HG02981 (cell line): ENCODE results near the gene RPS5.

Experiments
- ATAC-seq: cut with Tn5 transposase; IDR thresholded peaks from one replicate; pipeline ENCODE4 v1.9.1; 2021; ENCODE audit warnings: mild to moderate bottlenecking, moderate library complexity; ENCODE audit not compliant: unreplicated experiment

RPS5 gene

DNA sequence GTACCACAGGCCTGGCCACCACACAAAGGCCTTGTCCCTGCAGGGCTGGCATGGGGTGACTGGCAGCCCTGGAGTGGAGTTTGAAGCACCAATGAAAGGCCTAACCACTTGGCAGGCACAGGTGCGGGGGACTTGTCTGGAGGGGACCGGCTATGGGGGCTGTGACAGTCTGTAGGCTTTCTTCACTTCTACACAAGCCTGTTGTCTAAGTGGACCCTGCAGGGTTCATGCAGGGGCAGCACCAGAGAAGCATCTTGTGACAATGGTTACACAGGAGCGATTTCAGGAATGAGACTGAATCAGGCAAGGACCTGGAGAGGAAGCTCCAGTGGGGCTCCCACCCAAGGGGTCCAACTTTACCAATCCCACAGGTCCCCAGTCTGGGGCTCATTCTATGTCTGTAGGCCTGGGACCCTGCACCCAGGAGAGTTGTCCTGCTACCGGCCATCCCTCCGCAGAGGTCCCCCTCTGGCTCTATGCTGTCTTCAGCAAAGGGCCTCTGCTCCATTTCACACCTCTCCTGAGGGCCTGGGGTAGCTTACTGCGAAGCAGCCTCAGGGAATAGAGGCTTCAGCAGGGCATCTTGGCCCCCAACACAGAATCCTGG lies 4.0 kb upstream of the RPS5 start:
- ATAC-seq: no peak

- ATAC-seq: no peak
Measured at GRCh38 chr19:58385313-58385890, 1.7 kb upstream of the RPS5 start.

DNA sequence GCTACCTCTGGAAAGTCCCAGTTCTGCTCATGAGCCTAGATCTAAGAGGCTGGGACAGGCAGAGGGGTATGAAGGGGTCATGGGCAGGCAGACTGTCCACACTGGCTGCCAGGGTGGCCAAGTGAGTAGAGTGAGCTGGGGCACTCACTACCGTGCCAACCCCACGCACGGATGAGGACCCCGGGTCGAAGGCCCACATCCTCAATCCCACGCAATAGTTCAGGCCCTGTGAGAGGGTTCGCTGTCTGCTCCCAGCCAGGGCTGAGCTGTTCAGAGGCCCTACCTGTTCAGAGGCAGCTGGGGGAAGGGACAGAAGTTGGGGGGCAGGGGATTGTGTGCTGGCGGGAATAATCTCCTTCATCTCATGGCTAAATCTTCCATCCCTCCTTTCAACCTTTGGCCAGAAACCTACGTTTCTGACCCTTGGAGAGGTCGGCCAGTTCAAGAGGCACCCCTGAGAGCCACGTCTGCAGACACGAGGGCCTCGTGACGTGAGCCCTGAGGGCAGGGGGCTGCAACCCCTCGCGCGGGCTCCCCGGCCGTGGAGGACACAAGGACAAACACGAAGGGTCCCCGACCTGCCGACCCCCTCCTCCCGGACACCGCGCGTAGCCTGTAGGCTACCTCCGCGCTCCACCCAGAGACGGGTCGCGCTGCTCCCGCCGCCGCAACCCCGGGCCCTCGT lies 1.0 kb upstream of the RPS5 start:
- no peak for ATAC-seq

- no peak for ATAC-seq
Measured at GRCh38 chr19:58387338-58388174, 487 bp downstream of the RPS5 start.

DNA sequence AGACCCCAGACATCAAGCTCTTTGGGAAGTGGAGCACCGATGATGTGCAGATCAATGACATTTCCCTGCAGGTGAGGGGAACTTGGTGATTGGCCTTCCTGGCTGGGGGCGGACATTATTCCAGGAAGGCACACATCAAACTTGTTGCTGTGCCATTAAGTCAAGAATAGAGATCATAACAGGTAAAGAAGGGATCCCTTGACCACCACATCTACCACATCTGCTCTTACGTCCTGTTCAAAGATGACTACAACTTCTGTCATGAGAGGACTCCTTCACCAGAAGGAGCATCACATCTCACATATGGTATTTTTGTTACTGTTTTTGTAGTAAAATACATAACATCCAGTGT lies 1.1 kb downstream of the RPS5 start:
- no peak for ATAC-seq

- ATAC-seq: no peak
Measured at GRCh38 chr19:58392945-58393724, 6.1 kb downstream of the RPS5 start.

DNA sequence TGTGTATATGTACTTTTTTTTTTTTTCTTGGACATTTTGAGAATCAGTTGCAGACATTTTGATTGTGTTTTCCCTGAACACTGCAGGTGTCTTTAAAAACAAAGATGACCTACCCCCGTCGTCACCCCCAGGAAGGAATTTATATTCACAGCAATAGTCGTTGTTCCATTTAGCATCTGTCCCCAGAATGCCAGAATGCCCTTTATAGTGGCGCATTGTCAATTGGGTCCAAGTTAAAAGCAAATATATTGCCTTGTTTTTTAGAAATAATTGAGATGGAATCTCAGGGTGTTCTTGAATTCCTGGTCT lies 6.6 kb downstream of the RPS5 start:
- ATAC-seq: no peak

DNA sequence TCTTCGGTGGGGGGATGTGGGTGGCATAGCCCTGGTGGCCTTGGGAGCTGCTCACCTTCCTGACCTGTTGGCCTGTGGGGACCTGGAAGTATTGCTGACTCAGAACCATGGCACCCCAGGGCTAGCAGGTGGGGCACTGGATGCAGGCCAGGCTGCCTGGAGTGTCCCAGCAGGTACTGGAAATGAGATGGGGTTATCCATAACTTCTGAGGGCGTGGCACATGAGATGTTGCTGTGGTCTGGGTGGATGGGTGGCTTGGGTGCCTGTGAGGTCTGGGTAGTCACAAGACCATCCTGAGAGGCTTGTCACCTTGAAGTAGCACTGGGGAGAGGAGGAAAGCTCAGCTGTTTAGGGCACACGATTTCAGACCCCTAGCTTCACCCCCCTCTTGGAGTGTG lies 7.8 kb downstream of the RPS5 start:
- no peak for ATAC-seq

DNA sequence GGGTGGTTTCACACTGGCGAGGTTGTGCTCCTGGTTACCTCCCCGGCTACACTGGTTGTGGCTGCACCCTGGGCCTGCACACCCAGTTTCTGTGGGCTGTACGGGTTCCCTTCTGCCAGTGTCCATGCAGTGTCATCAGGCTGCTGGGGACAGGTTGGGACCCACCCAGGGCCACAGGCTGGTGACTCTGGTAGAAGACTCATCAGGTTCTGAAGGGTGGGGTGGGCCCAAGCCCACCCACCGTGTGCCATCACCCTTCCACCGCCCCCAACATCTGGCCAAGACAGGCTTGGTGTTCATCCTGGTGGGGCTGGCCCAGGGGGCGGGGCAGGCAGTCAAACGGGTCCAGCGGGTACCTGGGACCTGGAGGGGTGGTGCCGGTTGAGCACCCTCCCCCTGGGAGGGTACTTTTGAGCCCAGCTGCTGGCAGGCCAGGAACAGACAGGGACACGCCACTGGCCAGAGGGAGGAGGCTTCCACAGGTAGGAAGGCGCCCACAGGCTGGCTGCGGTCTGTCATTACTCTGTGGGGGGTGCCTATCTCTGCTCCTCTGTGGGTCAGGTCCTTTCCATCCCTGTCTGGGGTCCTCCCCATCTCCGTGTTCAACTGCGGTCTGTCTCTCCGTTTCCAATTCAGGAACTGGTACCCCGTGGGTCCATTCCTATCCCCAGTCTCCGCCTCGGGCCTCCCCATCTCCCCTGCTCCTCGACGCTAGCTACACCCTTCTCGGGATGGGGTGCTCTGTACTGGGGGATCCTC lies 8.3 kb downstream of the RPS5 start, which contains the start of gene RNF225:
Gene RNF225 (plus strand): TSS at position 437 of the 759 bp plus-strand sequence. CDS start 434 bp downstream, outside the sequence.
- no peak for ATAC-seq

- no peak for ATAC-seq
Measured at GRCh38 chr19:58395979-58396627, 9.0 kb downstream of the RPS5 start.

DNA sequence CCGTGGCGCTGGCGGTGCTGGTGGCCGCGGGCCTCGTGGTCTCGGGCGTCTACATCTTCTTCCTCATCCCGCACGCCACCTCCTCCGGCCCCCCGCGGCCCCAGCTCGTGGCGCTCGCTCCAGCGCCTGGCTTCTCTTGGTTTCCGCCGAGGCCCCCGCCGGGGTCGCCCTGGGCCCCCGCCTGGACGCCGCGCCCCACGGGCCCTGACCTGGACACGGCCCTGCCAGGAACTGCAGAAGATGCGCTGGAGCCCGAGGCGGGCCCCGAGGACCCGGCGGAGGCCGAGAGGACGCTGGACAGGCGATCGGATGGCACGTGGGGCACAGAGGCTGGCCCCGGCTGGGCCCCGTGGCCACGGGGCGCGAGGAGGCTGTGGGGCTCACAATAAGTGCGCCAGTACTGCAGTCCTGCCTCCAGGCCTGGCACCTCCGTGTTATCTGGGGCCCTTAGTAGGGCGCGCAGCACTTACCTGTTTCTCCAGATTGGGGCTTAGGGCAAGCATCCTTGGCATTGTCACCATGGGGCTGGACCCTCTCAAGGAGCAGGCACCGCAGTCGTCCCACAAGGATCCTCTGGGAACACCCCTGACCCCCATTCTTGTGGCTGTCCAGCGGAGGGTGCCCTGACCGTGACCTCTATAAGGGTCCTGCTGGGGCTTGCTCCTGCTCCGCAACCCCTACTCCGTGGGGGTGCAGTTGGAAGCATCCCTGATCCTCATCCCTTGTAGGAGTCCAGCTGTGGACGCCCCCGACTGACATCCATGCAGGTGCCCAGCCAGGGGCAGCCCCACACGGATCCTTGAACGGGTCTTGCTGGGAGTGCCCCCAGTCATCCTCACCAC lies 9.8 kb downstream of the RPS5 start:
- ATAC-seq: no peak

- no peak for ATAC-seq
Measured at GRCh38 chr19:58397533-58398037, 10.5 kb downstream of the RPS5 start.

GRCh38 chr19:58398087-58398486 lies 11.0 kb downstream of the RPS5 start:
- no peak for ATAC-seq

DNA sequence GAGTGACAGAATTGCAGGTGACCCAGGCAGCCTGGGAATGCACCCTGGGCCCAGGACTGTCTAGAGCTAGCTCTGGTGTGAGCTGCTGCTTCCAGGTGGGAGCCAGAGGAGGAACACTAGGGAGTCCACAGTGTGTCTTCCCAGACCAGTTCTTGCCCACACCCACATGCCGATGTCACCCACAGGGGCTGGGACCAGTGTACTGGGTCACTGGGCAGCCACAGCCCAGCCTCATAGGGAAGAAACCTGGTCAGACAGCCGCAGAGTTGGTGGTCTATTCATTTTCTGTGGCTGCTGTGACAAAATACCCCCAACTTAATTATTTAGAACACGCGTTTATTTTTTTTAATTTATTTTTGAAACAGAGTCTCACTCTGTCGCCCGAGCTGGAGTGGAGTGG lies 11.5 kb downstream of the RPS5 start:
- ATAC-seq: no peak

- no peak for ATAC-seq
Measured at GRCh38 chr19:58399903-58400302, 12.8 kb downstream of the RPS5 start.

DNA sequence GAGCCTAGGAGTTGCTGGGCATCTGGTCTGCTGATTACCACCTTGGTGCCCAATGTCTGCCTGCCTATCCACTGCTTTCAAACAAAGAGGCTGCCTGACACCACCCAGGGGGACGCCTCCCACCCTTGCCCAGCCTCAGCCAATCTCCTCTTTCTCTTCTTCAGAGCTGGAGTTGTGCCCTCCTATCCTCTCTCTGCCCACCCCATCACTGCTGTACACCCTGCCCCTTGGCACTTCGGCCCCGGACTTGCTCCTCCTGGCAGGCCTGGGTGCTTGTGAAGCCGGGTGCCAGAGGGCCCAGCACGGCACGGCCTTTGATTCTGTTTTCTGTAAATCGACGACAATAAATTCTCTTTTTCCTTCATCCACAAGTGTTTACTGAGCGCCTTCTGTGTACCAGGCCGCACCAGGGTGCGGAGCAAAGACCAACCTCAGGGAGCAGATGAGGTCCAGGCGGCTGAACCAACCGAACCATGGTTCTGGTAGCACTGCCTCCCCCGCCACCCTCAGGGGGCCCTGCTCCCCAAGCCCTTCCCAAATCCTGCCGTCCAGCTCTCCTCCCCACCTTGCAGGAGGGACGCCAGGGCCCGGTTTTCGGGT lies 13.3 kb downstream of the RPS5 start:
- ATAC-seq: no peak

DNA sequence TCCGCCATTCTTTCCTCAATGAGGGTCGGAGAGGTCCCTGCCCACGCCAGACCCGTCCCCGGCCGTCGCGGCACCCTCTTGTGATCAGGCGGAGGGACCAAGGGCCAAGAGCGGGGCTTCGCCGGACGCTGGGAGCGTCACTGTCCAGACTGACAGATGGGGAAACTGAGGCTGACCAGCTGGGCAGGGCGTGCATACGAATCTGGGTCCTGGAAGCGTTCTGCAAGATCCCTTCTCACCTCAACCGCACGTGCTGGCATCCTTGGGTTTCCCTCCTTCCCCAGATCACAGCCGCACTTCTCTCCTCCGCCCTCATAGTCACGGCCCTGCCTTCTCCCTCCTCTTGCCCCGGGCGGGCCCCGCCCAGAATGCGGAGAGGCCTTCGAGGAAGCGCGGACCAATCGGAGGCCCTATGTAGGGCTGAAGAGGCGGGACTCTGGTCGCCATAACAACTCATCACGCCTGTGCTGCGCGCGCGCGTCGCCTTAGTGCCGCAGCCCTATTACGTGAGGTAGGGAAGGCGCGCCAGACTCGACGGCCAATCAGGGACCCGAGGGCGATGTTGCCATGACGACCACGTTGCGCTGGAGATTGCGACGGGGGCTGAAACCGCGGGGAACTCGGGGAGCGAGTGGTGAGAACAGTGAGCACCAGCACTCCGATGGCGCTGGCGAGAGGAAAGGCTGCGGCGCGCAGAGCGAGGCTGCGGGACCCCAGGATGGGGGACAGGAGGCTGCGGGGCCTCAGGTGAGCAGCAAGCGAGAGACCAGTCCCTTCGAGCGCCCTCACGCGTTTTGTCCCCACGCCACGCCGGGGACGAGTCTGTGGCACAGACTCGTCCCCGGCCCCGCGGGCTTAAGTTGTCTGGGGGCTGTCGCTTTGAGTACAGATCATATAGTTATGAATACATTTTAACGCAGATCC lies 14.1 kb downstream of the RPS5 start:
- ATAC-seq: peak; percentile 98
